ENCODE measurements around the gene BLOC1S1.

BLOC1S1 gene

DNA sequence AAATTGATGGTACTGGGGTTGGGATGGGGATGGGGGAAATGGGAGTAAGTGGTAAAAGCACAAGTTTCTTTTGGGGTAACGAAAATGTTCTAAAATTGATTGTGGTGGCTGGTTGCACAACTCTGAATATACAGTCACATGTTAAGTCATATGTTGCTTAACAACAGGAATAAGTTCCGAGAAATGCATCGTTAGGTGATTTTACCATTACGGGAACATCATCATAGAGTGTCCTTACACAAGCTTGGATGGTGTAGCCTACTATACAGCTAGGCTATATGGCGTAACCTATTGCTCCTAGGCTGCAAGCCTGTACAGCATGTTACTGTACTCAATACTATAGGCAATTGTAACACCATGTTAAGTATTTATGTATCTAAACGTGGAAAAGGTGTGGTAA lies 39.1 kb upstream of the BLOC1S1 start:
- no peak overlapping the region for H3K4me3 Mint-ChIP-seq
- H3K4me1 Mint-ChIP-seq, result peaks cover 11% of the 10 kb centered on the region
- no peaks in the 10 kb centered on the region for H3K9me3 Mint-ChIP-seq
- DNase-seq, result no peak
- H3K27ac Mint-ChIP-seq, result no peak overlapping the region
- TF ChIP-seq, protein P1, sequence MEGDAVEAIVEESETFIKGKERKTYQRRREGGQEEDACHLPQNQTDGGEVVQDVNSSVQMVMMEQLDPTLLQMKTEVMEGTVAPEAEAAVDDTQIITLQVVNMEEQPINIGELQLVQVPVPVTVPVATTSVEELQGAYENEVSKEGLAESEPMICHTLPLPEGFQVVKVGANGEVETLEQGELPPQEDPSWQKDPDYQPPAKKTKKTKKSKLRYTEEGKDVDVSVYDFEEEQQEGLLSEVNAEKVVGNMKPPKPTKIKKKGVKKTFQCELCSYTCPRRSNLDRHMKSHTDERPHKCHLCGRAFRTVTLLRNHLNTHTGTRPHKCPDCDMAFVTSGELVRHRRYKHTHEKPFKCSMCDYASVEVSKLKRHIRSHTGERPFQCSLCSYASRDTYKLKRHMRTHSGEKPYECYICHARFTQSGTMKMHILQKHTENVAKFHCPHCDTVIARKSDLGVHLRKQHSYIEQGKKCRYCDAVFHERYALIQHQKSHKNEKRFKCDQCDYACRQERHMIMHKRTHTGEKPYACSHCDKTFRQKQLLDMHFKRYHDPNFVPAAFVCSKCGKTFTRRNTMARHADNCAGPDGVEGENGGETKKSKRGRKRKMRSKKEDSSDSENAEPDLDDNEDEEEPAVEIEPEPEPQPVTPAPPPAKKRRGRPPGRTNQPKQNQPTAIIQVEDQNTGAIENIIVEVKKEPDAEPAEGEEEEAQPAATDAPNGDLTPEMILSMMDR (IDR thresholded peaks at IDR 0.05), result no peak
- no peaks in the 10 kb centered on the region for H3K36me3 Mint-ChIP-seq (ENCODE audit: low read depth)
- H3K27me3 Mint-ChIP-seq (ENCODE audit: low read depth, poor library complexity), result peaks cover 23% of the 10 kb centered on the region

DNA sequence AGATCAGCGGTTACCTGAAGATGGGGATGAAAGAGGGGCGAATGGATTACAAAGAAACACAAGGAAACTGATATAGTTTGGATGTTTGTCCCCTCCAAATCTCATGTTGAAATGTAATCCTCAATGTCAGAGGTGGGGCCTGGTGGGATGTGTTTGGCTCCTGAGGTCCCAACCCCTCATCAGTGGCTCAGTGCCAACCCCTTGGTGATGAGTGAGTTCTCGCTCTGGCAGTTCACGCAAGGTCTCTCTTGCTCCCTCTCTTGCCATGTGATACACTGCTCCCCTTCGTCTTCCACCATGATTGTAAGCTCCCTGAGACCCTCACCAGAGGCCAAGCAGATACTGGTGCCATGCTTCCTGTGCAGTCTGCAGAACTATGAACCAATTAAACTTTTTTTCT lies 36.2 kb upstream of the BLOC1S1 start:
- Mint-ChIP-seq H3K4me3 (no peak overlapping the region), H3K27me3 (ENCODE audit: low read depth, poor library complexity) (peaks cover 22% of the 10 kb centered on the region)

DNA sequence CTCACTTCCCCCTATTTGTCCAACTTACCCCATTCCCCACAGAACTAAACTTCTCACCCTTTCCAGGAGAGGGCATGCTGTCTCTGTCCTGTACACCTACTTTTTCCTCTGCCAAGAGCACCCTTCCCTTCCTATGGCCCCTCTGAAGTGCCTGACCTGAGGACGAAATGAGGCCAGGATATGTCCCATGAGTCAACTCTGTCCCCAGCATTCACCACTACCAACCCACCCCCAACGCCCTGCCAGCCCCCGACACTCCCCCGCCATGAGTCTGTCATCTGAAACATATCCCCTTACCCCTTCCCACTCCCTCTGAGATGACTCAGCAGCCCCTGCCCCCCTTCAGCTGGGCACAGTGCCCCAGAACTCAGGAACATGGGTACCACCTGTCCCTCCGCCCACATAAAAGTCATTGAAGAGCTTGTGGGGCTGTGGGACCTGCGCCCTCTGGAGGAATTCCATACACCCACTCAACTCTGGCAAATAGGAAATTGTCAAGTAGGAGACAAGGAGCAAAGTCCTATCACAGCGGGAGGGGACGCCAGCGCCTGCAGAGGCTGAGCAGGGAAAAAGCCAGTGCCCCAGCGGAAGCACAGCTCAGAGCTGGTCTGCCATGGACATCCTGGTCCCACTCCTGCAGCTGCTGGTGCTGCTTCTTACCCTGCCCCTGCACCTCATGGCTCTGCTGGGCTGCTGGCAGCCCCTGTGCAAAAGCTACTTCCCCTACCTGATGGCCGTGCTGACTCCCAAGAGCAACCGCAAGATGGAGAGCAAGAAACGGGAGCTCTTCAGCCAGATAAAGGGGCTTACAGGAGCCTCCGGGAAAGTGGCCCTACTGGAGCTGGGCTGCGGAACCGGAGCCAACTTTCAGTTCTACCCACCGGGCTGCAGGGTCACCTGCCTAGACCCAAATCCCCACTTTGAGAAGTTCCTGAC lies 34.4 kb upstream of the BLOC1S1 start:
- TF ChIP-seq, protein P1 (IDR thresholded peaks at IDR 0.05), result no peak
- Mint-ChIP-seq H3K27me3 (ENCODE audit: low read depth, poor library complexity) (peaks cover 12% of the 10 kb centered on the region), H3K36me3 (ENCODE audit: low read depth) (no peaks in the 10 kb centered on the region), H3K4me1 (peaks cover 34% of the 10 kb centered on the region), H3K4me3 (peak overlapping the region; percentile 84), H3K27ac (no peak overlapping the region), H3K9me3 (no peaks in the 10 kb centered on the region)
- DNase-seq, result peak; percentile 61

More for the DNA sequence above, 36.2 kb upstream of the BLOC1S1 start:
- Mint-ChIP-seq H3K36me3 (ENCODE audit: low read depth) (no peaks in the 10 kb centered on the region), H3K9me3 (no peaks in the 10 kb centered on the region), H3K27ac (no peak overlapping the region), H3K4me1 (peaks cover 34% of the 10 kb centered on the region)
- no peak for DNase-seq
- TF ChIP-seq, protein P1 (IDR thresholded peaks at IDR 0.05), result no peak

DNA sequence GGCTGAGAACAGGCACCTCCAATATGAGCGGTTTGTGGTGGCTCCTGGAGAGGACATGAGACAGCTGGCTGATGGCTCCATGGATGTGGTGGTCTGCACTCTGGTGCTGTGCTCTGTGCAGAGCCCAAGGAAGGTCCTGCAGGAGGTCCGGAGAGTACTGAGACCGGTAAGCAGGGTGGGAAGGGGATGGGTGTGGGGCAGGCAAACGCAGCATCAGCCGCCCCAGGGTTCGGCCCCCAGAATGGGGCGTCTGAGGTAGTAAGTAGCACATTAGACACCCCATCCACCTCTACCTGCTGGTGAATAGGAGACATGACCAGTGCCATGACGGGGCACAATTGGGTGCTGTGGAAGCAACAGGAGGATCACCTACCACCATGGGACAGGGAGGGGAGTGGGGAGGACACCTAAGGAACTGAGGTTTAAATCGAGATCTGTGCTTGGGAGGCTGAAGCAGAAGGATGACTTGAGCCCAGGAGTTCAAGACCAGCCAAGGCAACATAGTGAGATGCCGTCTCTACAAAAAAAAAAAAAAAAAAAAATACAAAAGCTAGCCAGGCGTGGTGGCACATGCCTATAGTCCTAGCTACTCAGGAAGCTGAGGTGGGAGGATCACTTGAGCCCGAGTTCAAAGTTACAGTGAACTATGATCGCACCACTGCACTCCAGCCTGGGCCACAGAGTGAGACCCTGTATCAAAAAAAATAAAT lies 33.6 kb upstream of the BLOC1S1 start:
- Mint-ChIP-seq H3K27me3 (ENCODE audit: low read depth, poor library complexity) (peaks cover 10% of the 10 kb centered on the region), H3K4me1 (peaks cover 34% of the 10 kb centered on the region), H3K27ac (no peak overlapping the region), H3K9me3 (no peaks in the 10 kb centered on the region), H3K36me3 (ENCODE audit: low read depth) (no peaks in the 10 kb centered on the region), H3K4me3 (peak overlapping the region; percentile 84)
- TF ChIP-seq, protein P1 (IDR thresholded peaks at IDR 0.05), result no peak
- DNase-seq, result no peak

DNA sequence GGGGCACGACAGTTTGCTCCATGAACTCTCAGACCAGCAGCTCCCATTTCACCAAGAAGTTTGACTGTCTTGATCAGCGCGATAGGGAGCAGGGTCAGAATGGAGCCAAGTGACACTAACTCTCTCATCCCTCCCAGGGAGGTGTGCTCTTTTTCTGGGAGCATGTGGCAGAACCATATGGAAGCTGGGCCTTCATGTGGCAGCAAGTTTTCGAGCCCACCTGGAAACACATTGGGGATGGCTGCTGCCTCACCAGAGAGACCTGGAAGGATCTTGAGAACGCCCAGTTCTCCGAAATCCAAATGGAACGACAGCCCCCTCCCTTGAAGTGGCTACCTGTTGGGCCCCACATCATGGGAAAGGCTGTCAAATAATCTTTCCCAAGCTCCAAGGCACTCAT lies 32.2 kb upstream of the BLOC1S1 start:
- DNase-seq, result no peak
- TF ChIP-seq, protein P1 (IDR thresholded peaks at IDR 0.05), result no peak
- Mint-ChIP-seq H3K4me3 (no peak overlapping the region), H3K27ac (no peak overlapping the region), H3K9me3 (no peaks in the 10 kb centered on the region), H3K27me3 (ENCODE audit: low read depth, poor library complexity) (peaks cover 6% of the 10 kb centered on the region), H3K4me1 (peaks cover 34% of the 10 kb centered on the region), H3K36me3 (ENCODE audit: low read depth) (no peaks in the 10 kb centered on the region)

All from nephron progenitor cell (in vitro differentiated cells).